ENCODE results near the gene MVK.

MVK gene

GRCh38 chr12:109547286-109547685 is 26.3 kb upstream of the MVK start:
- DNase-seq, result no peak

- no peak for DNase-seq
Observed at GRCh38 chr12:109548258-109548657, 25.3 kb upstream of the MVK start.

DNA sequence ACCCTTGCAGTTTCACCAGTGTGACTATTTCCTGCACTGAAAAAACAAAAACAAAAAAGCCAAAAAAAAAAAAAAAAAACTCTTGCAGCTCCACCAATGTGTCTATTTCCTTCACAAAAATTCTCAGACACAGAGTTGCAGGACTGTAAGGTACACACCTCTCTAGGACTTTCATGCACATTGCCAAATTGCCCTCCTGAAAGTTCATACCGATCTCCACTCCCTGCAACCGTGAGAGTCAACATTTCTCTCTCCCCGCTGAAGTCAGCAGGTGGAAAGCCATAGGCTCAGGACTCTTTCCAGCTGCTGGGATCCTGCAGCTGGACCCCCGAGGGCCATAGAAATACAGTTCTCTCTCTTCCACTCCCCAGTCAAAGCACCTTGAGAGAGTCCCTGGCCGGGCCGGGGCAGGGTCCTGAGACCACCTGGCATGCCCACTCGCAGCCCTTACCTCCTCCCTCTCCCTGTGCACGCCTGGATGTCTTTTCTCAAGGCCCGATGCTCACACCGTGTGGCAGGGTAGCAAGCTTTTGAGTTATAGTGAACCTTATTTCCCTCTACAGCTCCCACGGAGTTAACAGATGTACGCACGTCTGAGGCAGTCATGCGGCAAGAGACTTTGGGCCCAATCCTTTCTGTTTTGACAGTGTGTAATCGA is 23.9 kb upstream of the MVK start:
- DNase-seq, result no peak

DNA sequence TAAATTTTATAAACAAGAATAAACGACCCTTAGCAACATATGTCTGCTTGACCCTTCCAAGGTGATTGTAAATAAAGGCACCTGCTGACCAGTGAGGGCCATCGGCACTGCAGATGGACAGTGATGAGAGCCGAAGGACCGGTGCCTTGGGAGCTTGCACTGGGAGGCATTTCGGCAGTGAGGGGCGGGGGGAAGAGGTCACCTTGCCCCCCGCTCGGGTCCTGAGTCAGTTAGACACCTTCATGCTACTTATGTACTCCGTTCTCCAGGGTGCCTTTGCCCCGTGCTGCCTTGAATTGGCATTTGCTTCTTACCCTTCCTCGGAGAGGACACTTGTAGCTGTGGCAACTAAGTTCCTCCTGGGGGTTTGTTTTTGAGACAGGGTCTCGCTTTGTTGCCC is 23.3 kb upstream of the MVK start:
- DNase-seq, result no peak

DNA sequence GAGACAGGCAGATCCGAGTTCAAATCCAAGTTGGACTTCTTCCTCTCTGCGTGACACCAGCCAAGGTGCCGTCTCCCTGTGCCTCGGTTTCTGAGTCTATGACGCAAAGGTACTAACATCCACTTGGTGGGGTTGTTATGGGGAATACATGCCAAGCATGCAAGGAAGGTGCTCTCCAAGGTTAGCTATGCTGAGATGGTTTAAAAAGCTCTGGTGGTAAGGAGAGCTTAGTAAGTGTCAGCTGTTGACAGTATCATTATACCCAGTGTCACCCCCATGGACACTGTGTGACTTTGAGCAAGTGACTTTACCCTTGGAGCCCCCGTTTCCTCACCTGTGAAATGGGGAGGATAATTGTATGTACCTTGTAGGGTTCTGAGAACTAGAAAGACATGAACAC is 22.5 kb upstream of the MVK start:
- DNase-seq, result no peak

GRCh38 chr12:109552971-109553370 is 20.6 kb upstream of the MVK start:
- no peak for DNase-seq

- DNase-seq, result no peak
Observed at GRCh38 chr12:109553483-109553882, 20.1 kb upstream of the MVK start.

- no peak for DNase-seq
Observed at GRCh38 chr12:109553906-109554500, 19.6 kb upstream of the MVK start.

- no peak for DNase-seq
Observed at GRCh38 chr12:109554761-109555160, 18.8 kb upstream of the MVK start.

DNA sequence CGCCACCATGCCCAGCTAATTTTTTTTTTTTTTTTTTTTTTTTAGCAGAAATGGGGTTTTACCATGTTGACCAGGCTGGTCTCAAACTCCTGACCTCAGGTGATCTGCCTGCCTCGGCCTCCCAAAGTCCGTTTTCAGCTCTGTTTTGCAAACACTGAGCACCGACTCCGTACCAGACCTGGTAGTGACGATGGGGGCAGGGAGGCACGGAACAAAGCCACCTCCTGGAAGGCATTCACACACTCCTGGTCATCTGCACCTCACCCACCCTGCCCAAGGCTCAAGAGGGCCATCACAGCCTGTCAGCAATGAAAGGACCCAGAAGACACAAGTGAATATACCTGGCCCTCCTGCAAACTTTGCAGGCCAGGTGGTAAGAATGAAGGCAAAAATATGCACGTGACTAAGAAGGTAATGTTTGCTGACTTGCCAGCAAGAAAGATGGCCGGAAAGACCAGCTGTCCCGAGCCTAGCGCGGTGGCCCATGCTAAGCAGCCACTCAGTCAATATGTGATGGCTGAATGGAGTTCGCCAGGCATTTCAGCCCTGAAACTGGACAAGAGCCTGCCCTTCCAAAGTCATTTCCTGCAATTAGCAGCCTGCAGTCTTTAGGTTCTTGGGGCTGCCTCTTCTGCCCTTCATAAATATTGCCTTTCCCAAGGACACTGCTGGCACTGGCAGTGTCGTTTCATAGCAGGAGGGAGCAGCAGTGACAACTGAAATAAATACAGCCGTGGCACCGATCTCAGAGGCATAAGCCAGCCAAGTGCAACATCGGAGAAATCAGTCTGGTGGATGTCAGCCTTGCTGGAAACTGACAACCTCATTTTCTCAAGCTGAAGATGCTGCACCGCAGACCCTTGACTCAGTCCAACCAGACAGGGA is 17.9 kb upstream of the MVK start:
- no peak for DNase-seq

DNA sequence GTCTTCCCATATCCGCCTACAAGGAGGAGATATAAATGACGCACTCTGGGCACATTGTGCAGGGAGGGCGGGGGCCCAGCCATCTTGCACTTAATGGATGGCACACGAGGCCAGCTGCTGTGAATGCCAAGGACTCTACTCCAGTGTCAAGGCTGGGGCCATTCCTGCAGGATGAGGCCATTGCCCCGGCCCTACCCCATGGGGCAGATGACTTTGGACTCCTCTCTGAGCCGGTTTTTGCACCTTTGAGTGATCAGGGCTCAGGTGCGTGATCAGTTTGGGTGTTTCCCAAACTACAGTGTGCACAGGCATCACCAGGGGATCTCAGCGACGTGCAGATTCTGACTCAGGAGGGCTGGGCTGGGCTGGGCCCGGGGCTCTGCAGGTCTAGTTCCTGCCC is 16.4 kb upstream of the MVK start:
- no peak for DNase-seq

GRCh38 chr12:109557805-109558204 is 15.8 kb upstream of the MVK start:
- DNase-seq, result no peak

- no peak for DNase-seq
Observed at GRCh38 chr12:109558374-109559199, 15.0 kb upstream of the MVK start.

DNA sequence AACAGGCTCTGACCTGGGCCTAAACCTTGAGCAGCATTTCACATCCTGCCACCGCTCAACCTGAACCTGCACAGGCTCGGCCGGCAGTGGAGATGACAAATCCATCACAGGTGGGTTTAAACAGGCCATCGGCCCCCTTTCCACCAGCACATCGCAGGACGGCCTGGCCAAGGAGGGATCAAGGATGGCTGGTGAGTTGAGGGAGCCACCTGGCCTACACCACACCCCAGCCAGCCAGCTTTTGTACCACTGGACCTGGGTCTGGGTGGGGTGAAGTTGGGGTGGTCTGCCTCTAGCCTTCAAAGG is 14.4 kb upstream of the MVK start:
- no peak for DNase-seq

DNA sequence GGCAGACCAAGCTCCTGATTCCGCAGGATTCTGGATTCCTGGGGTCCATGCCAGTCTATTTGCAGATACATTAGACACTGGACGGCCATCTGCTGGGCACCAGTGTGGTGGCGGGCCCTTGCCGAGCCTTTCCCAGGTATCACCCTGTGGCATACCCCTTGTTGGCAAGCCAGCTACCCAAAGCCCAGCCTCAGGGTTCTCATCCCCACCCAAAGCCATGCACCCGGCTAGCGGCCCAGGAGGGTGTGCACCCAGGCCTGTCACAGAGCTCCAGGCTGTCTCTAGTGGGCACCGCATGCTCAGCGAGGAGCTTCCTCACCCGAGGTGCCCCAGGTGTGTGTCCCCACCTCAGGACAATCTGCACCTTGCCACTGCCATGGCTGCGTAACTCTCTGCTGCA is 14.0 kb upstream of the MVK start:
- no peak for DNase-seq

DNA sequence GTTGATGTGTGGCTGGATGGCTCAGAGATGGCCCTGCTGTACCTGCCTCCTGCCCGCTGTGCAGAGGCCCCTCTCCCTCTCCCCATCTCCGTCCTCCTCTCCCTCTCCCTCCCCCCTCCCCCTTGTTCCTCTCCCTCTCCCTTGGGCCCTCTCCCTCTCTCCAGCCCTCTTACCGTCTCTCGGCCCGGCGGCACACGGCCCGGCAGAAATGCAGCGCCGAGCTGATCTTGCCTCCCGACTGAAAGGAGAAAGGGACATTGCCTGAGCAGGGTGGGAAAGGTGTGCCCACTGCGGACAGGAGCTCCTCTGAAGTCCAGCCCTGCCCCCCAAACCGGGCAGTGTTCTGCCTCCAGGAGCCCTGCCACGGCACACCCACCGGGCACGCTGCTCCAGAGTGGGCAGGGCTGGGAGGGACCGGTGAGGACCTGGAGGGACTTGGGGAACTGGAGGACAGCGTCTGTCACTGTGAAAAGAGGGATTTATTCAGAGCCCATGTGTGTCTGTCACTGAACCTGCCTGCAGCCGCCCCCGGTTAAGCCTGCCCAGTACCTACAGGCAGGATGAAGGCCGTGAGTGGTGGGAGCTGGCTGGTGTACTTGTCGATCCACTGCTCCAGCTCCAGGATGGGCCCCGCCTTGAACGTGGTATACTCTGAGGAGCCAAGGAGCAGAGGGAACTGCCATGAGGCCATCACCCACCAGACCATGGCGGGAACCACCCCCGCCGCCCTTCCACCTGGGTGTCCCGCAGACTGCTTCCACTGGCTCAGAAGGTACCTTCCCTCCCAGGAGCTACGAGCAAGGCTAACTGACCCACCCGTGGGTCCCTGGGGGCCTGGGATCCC is 12.5 kb upstream of the MVK start:
- no peak for DNase-seq

DNA sequence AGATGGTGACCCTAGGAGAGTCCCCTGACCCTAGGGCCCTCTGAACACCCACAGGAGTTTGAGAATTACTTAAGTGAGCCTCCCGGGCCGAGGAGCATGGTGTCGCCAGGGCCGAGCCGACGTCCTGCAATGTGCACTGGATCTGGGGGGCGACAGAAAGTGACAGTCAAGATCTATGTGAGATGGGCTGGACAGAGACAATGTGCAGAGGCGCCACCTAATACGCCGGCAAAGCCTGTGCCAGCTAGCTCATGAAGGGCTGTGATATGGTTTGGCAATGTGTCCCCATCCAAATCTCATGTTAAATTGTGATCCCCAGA is 11.9 kb upstream of the MVK start:
- no peak for DNase-seq

DNA sequence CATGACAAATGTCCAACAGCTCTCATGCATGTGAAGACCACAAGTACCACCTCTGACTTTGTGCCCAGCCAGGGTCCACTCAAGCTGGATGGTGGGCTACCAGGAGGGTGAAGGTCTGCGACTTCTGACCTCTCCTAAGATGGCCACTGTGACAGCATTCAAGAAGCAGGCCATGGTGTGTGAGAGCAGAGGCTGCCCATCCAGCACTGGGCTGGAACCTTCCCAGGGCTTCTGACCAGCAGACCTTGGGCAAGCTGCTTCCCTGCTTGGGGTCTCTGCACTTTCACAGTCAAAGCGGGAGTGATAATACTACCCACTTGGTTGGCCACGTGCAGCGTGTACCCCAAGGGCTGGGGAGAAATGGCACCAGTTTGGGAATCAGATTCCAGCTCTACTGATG is 10.7 kb upstream of the MVK start:
- DNase-seq, result no peak

- DNase-seq, result no peak
Observed at GRCh38 chr12:109563291-109564284, 10.0 kb upstream of the MVK start.

DNA sequence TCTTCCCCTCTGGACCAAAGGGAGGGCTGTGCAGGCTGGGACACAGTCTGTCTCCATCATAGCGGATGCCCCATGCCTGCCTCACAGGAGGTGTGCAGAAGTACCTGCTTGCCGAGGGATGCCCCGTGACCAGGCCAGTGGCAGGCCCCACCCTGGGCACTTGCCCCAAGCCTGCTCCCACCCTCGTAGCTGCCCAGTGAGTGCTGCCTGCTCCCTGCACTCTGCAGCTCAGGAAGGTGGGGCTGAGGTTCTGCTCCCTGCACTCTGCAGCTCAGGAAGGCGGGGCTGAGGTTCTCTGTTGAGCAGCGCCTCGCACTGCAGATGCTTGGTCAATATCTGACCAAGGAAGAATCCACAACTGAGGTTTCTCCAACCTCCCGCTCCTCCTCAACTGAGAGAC is 7.2 kb upstream of the MVK start:
- no peak for DNase-seq

GRCh38 chr12:109567296-109567695 is 6.3 kb upstream of the MVK start:
- no peak for DNase-seq
